ENCODE data around the gene ZNF784.
"Not testable (repeated sequence)": the region's sequence is repeated elsewhere in the genome, so short reads cannot be mapped to it uniquely, and the experiment has no call there.

The ZNF784 gene

DNA sequence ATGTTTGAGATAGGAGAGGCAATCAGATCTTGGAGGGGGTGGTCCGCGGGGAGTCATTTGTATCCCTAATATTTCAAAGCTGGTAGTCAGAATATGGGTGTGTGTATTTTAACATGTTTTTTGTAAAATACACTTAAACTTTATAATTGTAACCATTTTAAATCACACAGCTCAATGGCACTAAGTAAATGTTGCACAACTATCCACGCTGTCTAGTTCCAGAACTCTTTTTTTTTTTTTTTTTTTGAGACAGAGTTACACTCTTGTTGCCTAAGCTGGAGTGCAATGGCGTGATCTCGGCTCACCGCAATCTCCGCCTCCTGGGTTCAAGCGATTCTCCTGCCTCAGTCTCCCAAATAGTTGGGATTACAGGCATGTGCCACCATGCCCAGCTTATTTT lies 40.5 kb downstream of the ZNF784 start:
- H3K9ac ChIP-seq (ENCODE audit: low read depth, low read length); H3K36me3 ChIP-seq (ENCODE audit: insufficient read depth, low read length); H3K4me2 ChIP-seq (ENCODE audit: low read length); H3K27me3 ChIP-seq (ENCODE audit: control insufficient read depth, insufficient read depth, low read length); H3K9me3 ChIP-seq (replicated peaks; ENCODE audit: low read length); H3K4me3 ChIP-seq (ENCODE audit: low read length): not testable (repeated sequence)
- H3K4me1 ChIP-seq (ENCODE audit: control insufficient read depth, insufficient read depth, low read length): peaks cover 26% of the 10 kb centered on the region

GRCh38 chr19:55582284-55582683 lies 42.1 kb downstream of the ZNF784 start:
- H3K36me3 ChIP-seq (ENCODE audit: insufficient read depth, low read length); H3K9ac ChIP-seq (ENCODE audit: low read depth, low read length); H3K27me3 ChIP-seq (ENCODE audit: control insufficient read depth, insufficient read depth, low read length); H3K4me3 ChIP-seq (ENCODE audit: low read length); H3K9me3 ChIP-seq (replicated peaks; ENCODE audit: low read length); H3K4me2 ChIP-seq (ENCODE audit: low read length): not testable (repeated sequence)
- peaks cover 26% of the 10 kb centered on the region for H3K4me1 ChIP-seq (ENCODE audit: control insufficient read depth, insufficient read depth, low read length)

DNA sequence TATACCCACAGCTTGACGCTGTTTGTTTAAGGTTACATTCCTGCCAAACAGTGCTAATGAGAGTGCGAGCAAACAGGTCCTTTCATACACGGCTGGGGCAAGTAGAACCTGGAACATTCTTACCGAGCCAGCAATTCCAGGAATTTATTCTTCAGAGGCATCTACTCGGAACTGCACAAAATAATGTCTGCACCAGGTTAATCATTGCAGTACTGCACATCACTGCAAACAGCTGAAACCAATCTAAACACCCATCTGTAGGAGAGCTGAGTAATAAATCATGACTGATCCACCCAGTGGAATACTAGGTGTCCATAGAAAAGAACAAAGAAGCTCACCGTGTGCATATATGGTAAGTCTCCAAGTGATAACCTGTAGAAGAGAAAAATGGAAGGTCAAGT lies 42.5 kb downstream of the ZNF784 start:
- Histone ChIP-seq H3K27me3 (ENCODE audit: control insufficient read depth, insufficient read depth, low read length) (no peaks in the 10 kb centered on the region), H3K36me3 (ENCODE audit: insufficient read depth, low read length) (peaks cover 13% of the 10 kb centered on the region), H3K4me3 (ENCODE audit: low read length) (no peak overlapping the region), H3K4me1 (ENCODE audit: control insufficient read depth, insufficient read depth, low read length) (peaks cover 21% of the 10 kb centered on the region), H3K9me3 (replicated peaks; ENCODE audit: low read length) (no peaks in the 10 kb centered on the region), H3K4me2 (ENCODE audit: low read length) (no peak overlapping the region), H3K9ac (ENCODE audit: low read depth, low read length) (no peak overlapping the region)

GRCh38 chr19:55581145-55581822 lies 43.1 kb downstream of the ZNF784 start:
- Histone ChIP-seq H3K9ac (ENCODE audit: low read depth, low read length) (peak overlapping the region; percentile 96), H3K27me3 (ENCODE audit: control insufficient read depth, insufficient read depth, low read length) (no peaks in the 10 kb centered on the region), H3K4me3 (ENCODE audit: low read length) (peak overlapping the region; percentile 97), H3K4me2 (ENCODE audit: low read length) (peak overlapping the region; percentile 89), H3K36me3 (ENCODE audit: insufficient read depth, low read length) (peaks cover 15% of the 10 kb centered on the region), H3K4me1 (ENCODE audit: control insufficient read depth, insufficient read depth, low read length) (peaks cover 19% of the 10 kb centered on the region), H3K9me3 (replicated peaks; ENCODE audit: low read length) (no peaks in the 10 kb centered on the region)

GRCh38 chr19:55580628-55581144 lies 43.7 kb downstream of the ZNF784 start, which contains the start of gene ZNF579:
TSS of gene ZNF579 (minus strand) at chr19:55580848. CDS start at chr19:55579639, 1,209 bp downstream.
- Histone ChIP-seq H3K27me3 (ENCODE audit: control insufficient read depth, insufficient read depth, low read length) (no peaks in the 10 kb centered on the region), H3K4me2 (ENCODE audit: low read length) (peak within 1 kb of the TSS; percentile 99), H3K4me1 (ENCODE audit: control insufficient read depth, insufficient read depth, low read length) (peaks cover 13% of the 10 kb centered on the region), H3K36me3 (ENCODE audit: insufficient read depth, low read length) (peaks cover 17% of the 10 kb centered on the region), H3K4me3 (ENCODE audit: low read length) (peak within 1 kb of the TSS; percentile 97), H3K9ac (ENCODE audit: low read depth, low read length) (peak within 1 kb of the TSS; percentile 96), H3K9me3 (replicated peaks; ENCODE audit: low read length) (no peaks in the 10 kb centered on the region)

DNA sequence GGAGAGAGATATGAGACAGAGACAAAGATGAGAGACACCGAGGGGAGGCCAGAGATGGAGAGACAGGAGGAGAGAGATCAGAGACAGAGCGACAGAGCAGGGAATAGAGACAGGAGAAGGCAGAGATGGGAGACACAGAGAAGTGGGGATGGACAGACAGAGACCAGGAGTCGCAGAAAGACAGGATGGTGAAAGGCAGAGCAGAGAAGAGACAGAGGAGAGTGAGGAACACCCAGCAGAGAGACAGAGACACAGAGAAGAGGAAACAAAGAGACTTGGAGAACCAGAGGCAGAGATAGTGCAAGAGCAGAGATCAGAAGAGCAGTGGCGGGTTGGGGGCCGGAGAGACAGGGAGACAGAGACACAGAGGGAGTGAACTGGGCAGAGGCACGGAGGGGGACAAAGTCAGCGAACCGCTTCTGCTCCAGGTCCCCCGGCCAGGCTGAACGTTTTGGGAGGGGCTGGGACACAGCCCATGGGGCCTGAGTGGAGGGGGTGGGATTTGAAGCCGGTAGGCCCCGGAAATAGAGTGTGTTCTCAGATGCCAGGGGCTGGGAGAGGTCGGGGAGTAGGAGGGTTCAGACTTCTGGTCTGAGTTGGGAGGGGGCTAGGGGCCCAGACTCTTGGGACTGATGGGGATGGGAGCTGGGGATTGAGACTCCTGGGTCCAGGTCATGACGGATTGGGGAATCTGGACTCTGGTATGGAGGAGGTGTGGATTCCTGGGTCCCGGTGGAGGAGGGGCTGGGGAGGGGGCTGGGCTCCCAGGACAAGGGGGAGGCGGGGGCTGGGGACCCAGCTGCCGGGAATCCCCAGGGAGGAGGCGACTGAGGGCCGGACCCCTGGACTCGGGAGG lies 44.4 kb downstream of the ZNF784 start:
- Histone ChIP-seq H3K4me1 (ENCODE audit: control insufficient read depth, insufficient read depth, low read length) (peaks cover 10% of the 10 kb centered on the region), H3K36me3 (ENCODE audit: insufficient read depth, low read length) (peaks cover 17% of the 10 kb centered on the region), H3K4me2 (ENCODE audit: low read length) (peak overlapping the region; percentile 99), H3K9me3 (replicated peaks; ENCODE audit: low read length) (no peaks in the 10 kb centered on the region), H3K9ac (ENCODE audit: low read depth, low read length) (peak overlapping the region; percentile 96), H3K27me3 (ENCODE audit: control insufficient read depth, insufficient read depth, low read length) (no peaks in the 10 kb centered on the region), H3K4me3 (ENCODE audit: low read length) (peak overlapping the region; percentile 97)

- Histone ChIP-seq H3K4me3 (ENCODE audit: low read length) (peak overlapping the region; percentile 97), H3K4me1 (ENCODE audit: control insufficient read depth, insufficient read depth, low read length) (peaks cover 10% of the 10 kb centered on the region), H3K9ac (ENCODE audit: low read depth, low read length) (peak overlapping the region; percentile 96), H3K4me2 (ENCODE audit: low read length) (peak overlapping the region; percentile 99), H3K27me3 (ENCODE audit: control insufficient read depth, insufficient read depth, low read length) (no peaks in the 10 kb centered on the region), H3K9me3 (replicated peaks; ENCODE audit: low read length) (no peaks in the 10 kb centered on the region), H3K36me3 (ENCODE audit: insufficient read depth, low read length) (peaks cover 17% of the 10 kb centered on the region)
These were observed 45.3 kb downstream of the ZNF784 start for GRCh38 chr19:55578761-55579747.

DNA sequence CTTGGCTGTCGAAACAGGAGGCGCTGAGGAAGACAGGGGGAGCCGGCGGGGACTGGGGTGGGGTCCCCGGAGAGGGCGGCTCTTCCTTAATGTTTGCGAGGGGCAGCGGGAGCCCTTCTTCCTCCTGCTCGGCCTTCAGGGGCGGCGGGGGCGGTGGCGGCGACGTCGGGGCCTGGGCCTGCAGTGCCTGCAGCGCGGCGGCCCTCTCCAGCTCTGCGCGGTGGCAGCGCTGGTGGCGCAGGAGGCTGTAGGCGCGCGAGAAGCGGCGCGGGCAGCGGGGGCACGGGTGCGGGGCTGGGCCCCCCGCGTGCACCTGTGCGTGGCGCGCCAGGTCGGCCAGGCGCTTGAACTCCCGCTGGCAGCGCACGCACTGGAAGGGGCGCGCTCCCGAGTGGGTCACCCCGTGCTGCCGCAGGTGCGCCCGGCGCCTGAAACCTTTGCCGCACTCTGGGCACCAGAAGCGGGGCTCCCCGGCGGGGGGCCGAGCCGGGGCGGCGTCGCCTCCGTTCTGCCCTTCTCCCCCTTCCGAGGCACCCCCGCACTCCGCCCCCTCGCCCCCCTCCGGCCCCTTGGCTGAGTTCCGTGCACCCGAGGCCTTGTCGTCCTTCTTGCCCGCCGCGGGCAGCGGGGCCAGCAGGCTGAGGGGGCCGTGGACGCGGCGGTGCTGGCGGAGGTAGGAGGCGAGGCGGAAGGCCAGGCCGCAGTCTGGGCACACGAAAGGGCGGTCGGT lies 46.2 kb downstream of the ZNF784 start:
- H3K36me3 ChIP-seq (ENCODE audit: insufficient read depth, low read length): peaks cover 17% of the 10 kb centered on the region
- H3K9me3 ChIP-seq (replicated peaks; ENCODE audit: low read length): no peaks in the 10 kb centered on the region
- H3K27me3 ChIP-seq (ENCODE audit: control insufficient read depth, insufficient read depth, low read length): no peaks in the 10 kb centered on the region
- peaks cover 10% of the 10 kb centered on the region for H3K4me1 ChIP-seq (ENCODE audit: control insufficient read depth, insufficient read depth, low read length)
- no peak overlapping the region for H3K9ac ChIP-seq (ENCODE audit: low read depth, low read length)
- no peak overlapping the region for H3K4me3 ChIP-seq (ENCODE audit: low read length)
- H3K4me2 ChIP-seq (ENCODE audit: low read length): no peak overlapping the region

GRCh38 chr19:55576746-55577145 lies 47.6 kb downstream of the ZNF784 start:
- no peak overlapping the region for H3K9ac ChIP-seq (ENCODE audit: low read depth, low read length)
- no peaks in the 10 kb centered on the region for H3K9me3 ChIP-seq (replicated peaks; ENCODE audit: low read length)
- peaks cover 10% of the 10 kb centered on the region for H3K4me1 ChIP-seq (ENCODE audit: control insufficient read depth, insufficient read depth, low read length)

DNA sequence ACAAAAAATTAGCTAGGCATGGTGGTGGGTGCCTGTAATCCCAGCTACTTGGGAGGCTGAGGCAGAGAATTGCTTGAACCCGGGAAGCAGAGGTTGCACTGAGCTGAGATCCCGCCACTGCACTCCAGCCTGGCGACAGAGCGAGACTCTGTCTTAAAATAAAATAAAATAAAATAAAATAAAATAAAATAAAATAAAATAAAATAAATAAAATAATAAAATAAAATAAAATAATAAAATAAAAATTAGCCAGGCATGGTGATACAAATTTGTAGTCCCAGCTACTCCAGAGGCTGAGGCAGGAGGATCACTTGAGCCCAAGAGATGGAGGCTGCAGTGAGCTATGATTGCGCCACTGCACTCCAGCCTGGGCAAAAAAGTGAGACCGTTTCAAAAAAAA lies 50.4 kb downstream of the ZNF784 start:
- H3K9me3 ChIP-seq (replicated peaks; ENCODE audit: low read length); H3K4me3 ChIP-seq (ENCODE audit: low read length); H3K9ac ChIP-seq (ENCODE audit: low read depth, low read length); H3K27me3 ChIP-seq (ENCODE audit: control insufficient read depth, insufficient read depth, low read length); H3K4me1 ChIP-seq (ENCODE audit: control insufficient read depth, insufficient read depth, low read length); H3K4me2 ChIP-seq (ENCODE audit: low read length): not testable (repeated sequence)
- peaks cover 17% of the 10 kb centered on the region for H3K36me3 ChIP-seq (ENCODE audit: insufficient read depth, low read length)

More at GRCh38 chr19:55576746-55577145, 47.6 kb downstream of the ZNF784 start:
- Histone ChIP-seq H3K36me3 (ENCODE audit: insufficient read depth, low read length) (peaks cover 17% of the 10 kb centered on the region), H3K4me2 (ENCODE audit: low read length) (no peak overlapping the region), H3K27me3 (ENCODE audit: control insufficient read depth, insufficient read depth, low read length) (no peaks in the 10 kb centered on the region), H3K4me3 (ENCODE audit: low read length) (no peak overlapping the region)

Data from skeletal muscle satellite cell (primary cell).